Transverse colon (tissue), 4 donors: ENCODE measurements around the gene GNG13. TPM values are rescaled to one million over a fixed set of nuclear protein-coding genes. Genes with fewer than 3 reads are reported as not detected.

Source experiments
- DNase-seq: peaks from one replicate; pipeline ENCODE4 v3.0.0-alpha.2; 2019
- H3K27ac ChIP-seq, 4 donors: fragments of 200-600 bp; sonication (generic); 2 replicates each; pipeline ENCODE4 v1.5.1; 2016 to 2018; ENCODE audit warnings: inconsistent platforms in 4 of 4
- H3K27me3 ChIP-seq: fragments of 200-600 bp; sonication (generic); 2 replicates; pipeline ENCODE4 v1.5.1; 2017; ENCODE audit warnings: inconsistent platforms
- H3K36me3 ChIP-seq, 4 donors: fragments of 200-600 bp; sonication (generic); 2 replicates each; pipeline ENCODE4 v1.5.1; 2017 to 2019; ENCODE audit warnings: inconsistent platforms in 4 of 4
- H3K4me1 ChIP-seq, 4 donors: fragments of 200-600 bp; sonication (generic); 2 replicates each; pipeline ENCODE4 v1.5.1; 2017 to 2020; ENCODE audit warnings: inconsistent platforms in 4 of 4
- H3K4me3 ChIP-seq, 4 donors: fragments of 200-600 bp; sonication (generic); 1 replicate in 1 of 4; 2 replicates in 3 of 4; pipeline versions ENCODE4 v1.5.1 to v1.6.1; 2017 to 2019; ENCODE audit warnings: inconsistent platforms in 4 of 4
- H3K9me3 ChIP-seq, 2 donors: fragments of 200-600 bp; sonication (generic); 2 replicates each; pipeline ENCODE4 v1.5.1; 2017 to 2019; ENCODE audit warnings: inconsistent platforms in 2 of 2
- CTCF ChIP-seq, 5 experiments: fragments of 200-600 bp in 3 of 5; fragments of 450-650 bp in 2 of 5; sonication (generic) in 3 of 5; IDR thresholded peaks; 1 replicate in 2 of 5; 2 replicates in 3 of 5; pipeline ENCODE4 v1.5.1; 2016 to 2017; ENCODE audit warnings: antibody characterized with exemption in 5 of 5, inconsistent platforms in 3 of 5, mild to moderate bottlenecking in 2 of 5, moderate library complexity in 1 of 5
- EP300 ChIP-seq: sonication (generic); formaldehyde crosslinking; IDR thresholded peaks from one replicate; pipeline ENCODE4 v1.6.1; 2017; ENCODE audit warnings: antibody characterized with exemption, low read depth
- POLR2A ChIP-seq: fragments of 450-650 bp; IDR thresholded peaks from one replicate; pipeline ENCODE4 v1.6.1; 2016; ENCODE audit warnings: antibody characterized with exemption, mild to moderate bottlenecking, moderate library complexity
- POLR2AphosphoS5 ChIP-seq, 3 donors: sonication (generic); formaldehyde crosslinking; IDR thresholded peaks; one replicate each; pipeline ENCODE4 v1.6.1; 2016; ENCODE audit warnings: antibody characterized with exemption in 3 of 3
- WGBS, 2 donors: methylation state at CpG; one replicate each; pipeline ENCODE4 v1.1.5; 2018; ENCODE audit warnings: low coverage in 1 of 2; 5-methylcytosine and 5-hydroxymethylcytosine counted together
- in situ Hi-C, 4 donors: fragments of 200-750 bp; cut with MboI; loops; one replicate each; pipeline versions ENCODE4 v1.15.0 to v1.15.1; 2017; ENCODE audit warnings: low sequenced_read_pairs in 3 of 4, low pct_ligation_motif_present in 1 of 4, low pct_unique_long_range_greater_than_20kb in 1 of 4
- intact Hi-C: fragments of 100-400 bp; cut with DNase I; formaldehyde crosslinking; loops from one replicate; pipeline ENCODE4 v1.15.1; 2023; ENCODE audit warnings: low total_unique reads
- total RNA-seq, 4 donors: library from RNA; depleted of rRNA; stranded (reverse); fragments of >200 nt; gene quantifications; one replicate each; pipeline ENCODE4 v1.1.0, GENCODE V29; 2016

Gene GNG13
- total RNA-seq, 4 donors from 2014 or later, result 0.48 TPM; not detected in 3

GRCh38 chr16:800834-801511 lies 439 bp upstream of the GNG13 start:
- H3K27ac ChIP-seq, result no peak overlapping the region
- no peak for DNase-seq
- no peaks in the 10 kb centered on the region for H3K9me3 ChIP-seq
- no peaks in the 10 kb centered on the region for H3K4me1 ChIP-seq
- H3K4me3 ChIP-seq, result no peak overlapping the region
- peaks cover 60% of the 10 kb centered on the region for H3K27me3 ChIP-seq
- in situ Hi-C loops, result loop anchor here in 2 of 4 donors (25.0 kb wide), 1 partner anchor 261 kb away; the partner anchor contains the start of gene SSTR5 (in 2 of the 2)
- TF ChIP-seq POLR2A, result no peak
- TF ChIP-seq CTCF (IDR thresholded peaks at IDR 0.05), result no peak
- TF ChIP-seq POLR2AphosphoS5 (IDR thresholded peaks at IDR 0.05), result no peak
- TF ChIP-seq EP300, result no peak
- WGBS, 2 donors, result 7% methylated on average over 3 of the region's 17 CpGs; no CpG with 5 or more reads in 1 of the 2 donors
- H3K36me3 ChIP-seq, result no peaks in the 10 kb centered on the region
- intact Hi-C loops, result no loop called here

GRCh38 chr16:799111-799947 lies 1.2 kb downstream of the GNG13 start:
- intact Hi-C loops (no loop called here), in situ Hi-C loops (no loop called here)
- TF ChIP-seq EP300, result no peak
- TF ChIP-seq POLR2A, result no peak
- no peak for TF ChIP-seq CTCF (IDR thresholded peaks at IDR 0.05)
- no peak for TF ChIP-seq POLR2AphosphoS5 (IDR thresholded peaks at IDR 0.05)
- WGBS, 2 donors, result 45% methylated on average over 18 of the region's 22 CpGs; no CpG with 5 or more reads in 1 of the 2 donors
- Histone ChIP-seq H3K4me3 (no peak overlapping the region), H3K27ac (no peak overlapping the region), H3K27me3 (peaks cover 56% of the 10 kb centered on the region), H3K9me3 (no peaks in the 10 kb centered on the region), H3K4me1 (no peaks in the 10 kb centered on the region), H3K36me3 (no peaks in the 10 kb centered on the region)
- no peak for DNase-seq

- Histone ChIP-seq H3K27me3 (peaks cover 52% of the 10 kb centered on the region), H3K36me3 (no peaks in the 10 kb centered on the region), H3K9me3 (no peaks in the 10 kb centered on the region), H3K4me1 (no peaks in the 10 kb centered on the region), H3K27ac (no peak overlapping the region), H3K4me3 (no peak overlapping the region)
- intact Hi-C loops, result no loop called here
- TF ChIP-seq POLR2AphosphoS5 (IDR thresholded peaks at IDR 0.05) (no peak), EP300 (no peak), CTCF (IDR thresholded peaks at IDR 0.05) (no peak), POLR2A (no peak)
- WGBS, 2 donors, result 69% methylated on average over 19 of the region's 19 CpGs; no CpG with 5 or more reads in 1 of the 2 donors
- DNase-seq, result no peak
- in situ Hi-C loops, result no loop called here
Observed at GRCh38 chr16:798666-799065, 1.9 kb downstream of the GNG13 start.

- no peak overlapping the region for H3K27ac ChIP-seq
- intact Hi-C loops, result no loop called here
- H3K9me3 ChIP-seq, result no peaks in the 10 kb centered on the region
- TF ChIP-seq POLR2A (no peak), EP300 (no peak)
- H3K27me3 ChIP-seq, result peaks cover 42% of the 10 kb centered on the region
- in situ Hi-C loops, result no loop called here
- no peaks in the 10 kb centered on the region for H3K36me3 ChIP-seq
- WGBS, 2 donors, result 95% methylated on average over 18 of the region's 22 CpGs; no CpG with 5 or more reads in 1 of the 2 donors
- DNase-seq, result no peak
- no peak overlapping the region for H3K4me3 ChIP-seq
- H3K4me1 ChIP-seq, result no peaks in the 10 kb centered on the region
Observed at GRCh38 chr16:797686-798085, 2.8 kb downstream of the GNG13 start.
